HG02970 (cell line): ENCODE data around the gene MGAT1.
"Not testable (repeated sequence)": the region's sequence is repeated elsewhere in the genome, so short reads cannot be mapped to it uniquely, and the experiment has no call there.

ENCODE experiments used
- ATAC-seq: cut with Tn5 transposase; IDR thresholded peaks from one replicate; pipeline ENCODE4 v1.9.1; 2021; ENCODE audit warnings: mild to moderate bottlenecking, moderate library complexity, moderate number of reproducible peaks; ENCODE audit not compliant: unreplicated experiment, low FRiP score

MGAT1 gene

GRCh38 chr5:180786531-180787398, 15.8 kb downstream of the MGAT1 start:
- no peak for ATAC-seq

GRCh38 chr5:180785794-180786221, 16.8 kb downstream of the MGAT1 start:
- ATAC-seq = no peak

DNA sequence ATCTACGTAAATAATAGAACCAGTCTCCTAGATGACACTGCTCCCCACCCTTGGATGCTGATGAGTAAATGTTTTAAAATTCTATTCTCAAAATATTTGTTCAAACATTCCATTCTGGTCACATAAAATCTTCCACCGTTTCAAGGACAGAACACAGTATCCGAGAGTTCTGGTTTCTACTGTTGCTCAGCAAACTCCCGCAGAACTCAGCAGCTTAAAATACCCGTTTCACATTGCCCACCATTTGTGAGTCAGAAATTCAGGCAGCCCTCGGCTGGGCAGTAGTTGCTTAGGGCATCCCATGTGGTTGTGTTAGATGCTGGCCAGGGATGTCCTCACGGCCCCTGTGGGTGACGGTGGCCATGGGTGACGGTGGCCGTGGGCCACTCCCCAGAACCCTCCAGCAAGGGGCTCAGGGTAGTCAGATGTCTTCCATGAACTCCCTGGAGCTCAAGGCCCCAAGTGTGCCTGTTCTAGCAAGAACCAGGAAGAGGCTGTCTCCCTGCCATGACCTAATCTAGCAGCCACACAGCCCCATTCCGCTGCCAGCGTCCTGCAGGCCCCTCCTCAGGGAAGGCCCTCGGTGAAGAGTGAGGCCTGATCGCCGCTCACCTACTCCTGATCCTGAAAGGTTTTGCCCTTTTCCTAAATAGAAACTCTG, 17.4 kb downstream of the MGAT1 start:
- no peak for ATAC-seq

DNA sequence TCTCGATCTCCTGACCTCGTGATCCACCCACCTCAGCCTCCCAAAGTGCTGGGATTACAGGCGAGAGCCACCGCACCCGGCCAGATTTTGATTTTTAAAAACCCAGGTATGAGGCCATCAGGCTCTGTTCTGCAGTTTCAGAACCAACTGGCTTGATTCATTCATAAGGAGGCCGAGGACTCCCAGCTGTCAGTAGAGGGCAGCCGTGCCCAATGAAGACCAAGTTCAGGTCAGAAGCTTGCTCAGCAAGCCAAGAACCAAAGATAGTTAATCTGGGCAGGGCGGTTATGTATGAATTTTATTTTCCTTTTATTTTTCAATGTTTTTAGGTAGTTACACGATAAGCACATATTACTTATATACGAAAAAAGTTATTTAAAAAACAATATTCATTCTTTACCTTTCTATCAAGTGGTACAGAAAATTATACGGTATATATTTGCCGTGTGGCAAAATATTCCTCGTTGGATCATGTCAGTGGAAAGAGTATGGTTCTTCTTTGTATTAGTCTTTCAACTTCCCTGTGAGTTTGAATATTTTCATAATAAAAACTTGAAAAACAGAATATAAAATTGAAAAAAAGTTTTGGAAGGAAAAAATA, 18.0 kb downstream of the MGAT1 start:
- ATAC-seq = no peak

- ATAC-seq = no peak
These were observed 19.1 kb downstream of the MGAT1 start for GRCh38 chr5:180783340-180784052.

DNA sequence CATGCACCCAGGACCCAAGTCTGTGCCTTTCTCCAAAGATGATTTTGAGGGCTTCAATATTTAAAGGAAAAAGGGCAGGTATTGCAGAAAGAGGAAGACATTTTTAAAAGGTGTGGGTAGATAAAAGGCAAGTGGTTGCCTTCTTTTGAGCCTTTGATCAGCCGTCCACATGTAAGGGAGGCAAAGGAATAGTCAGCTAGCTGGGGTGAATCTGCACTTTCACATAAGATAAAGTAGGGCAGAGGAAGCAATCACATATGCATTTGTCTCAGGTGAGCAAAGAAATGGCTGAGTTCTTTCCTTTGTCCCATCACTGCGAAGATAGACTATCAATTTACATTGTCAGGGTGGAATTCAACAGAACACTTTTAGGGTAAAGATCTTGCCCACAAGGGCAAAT, 19.9 kb downstream of the MGAT1 start:
- ATAC-seq = no peak

DNA sequence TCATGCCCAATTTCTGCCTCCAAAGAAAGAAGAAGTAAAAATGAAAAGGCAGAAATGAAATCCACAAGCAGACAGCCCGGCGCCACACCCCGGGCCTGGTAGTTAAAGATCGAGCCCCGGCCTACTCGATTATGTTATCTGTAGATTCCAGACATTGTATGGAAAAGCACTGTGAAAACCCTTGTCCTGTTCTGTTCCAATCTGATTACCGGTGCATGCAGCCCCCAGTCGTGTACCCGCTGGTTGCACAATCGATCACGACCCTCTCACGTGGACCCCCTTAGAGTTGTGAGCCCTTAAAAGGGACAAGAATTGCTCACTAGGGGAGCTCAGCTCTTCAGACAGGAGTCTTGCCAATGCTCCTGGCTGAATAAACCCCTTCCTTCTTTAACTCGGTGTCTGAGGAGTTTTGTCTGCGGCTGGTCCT, 20.7 kb downstream of the MGAT1 start:
- ATAC-seq = not testable (repeated sequence)

- no peak for ATAC-seq
These were observed 22.5 kb downstream of the MGAT1 start for GRCh38 chr5:180779985-180780610.

DNA sequence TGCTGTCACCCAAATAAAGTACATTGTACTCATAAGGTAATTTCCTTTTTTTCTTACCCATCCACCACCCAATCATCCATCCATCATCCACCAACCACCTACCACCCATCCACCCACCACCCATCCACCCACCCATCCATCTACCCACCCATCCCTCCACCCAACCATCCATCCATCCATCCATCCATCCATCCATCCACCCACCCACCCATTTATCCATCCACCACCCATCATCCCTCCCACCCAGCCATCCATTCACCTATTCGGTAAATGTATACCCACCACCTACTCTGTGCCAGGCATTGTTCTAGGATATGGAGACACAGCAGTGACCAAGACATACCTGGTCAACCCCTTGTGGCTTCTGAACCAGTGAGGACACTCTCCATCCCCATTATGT, 25.1 kb downstream of the MGAT1 start:
- no peak for ATAC-seq

GRCh38 chr5:180776376-180776775, 26.2 kb downstream of the MGAT1 start:
- ATAC-seq = no peak

DNA sequence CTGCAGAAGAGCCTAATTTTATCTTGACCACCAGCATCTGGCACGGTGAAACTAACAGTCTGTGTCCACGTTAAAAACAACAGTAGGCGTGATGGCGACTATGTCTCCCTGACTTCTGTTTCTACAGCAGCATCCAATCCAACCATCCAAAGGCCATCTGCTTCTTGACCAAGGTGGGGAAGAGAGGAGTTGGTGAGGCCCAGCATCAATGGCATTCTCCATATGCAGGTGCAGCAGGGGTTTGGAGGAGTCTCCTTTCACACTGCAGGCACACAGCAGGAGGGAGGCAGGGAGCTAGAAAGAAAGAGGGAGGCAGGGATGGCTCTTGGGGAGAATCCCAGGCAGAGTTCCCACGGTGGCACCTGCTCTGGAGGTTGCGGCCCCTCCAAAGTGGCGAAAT, 27.0 kb downstream of the MGAT1 start:
- ATAC-seq = no peak

DNA sequence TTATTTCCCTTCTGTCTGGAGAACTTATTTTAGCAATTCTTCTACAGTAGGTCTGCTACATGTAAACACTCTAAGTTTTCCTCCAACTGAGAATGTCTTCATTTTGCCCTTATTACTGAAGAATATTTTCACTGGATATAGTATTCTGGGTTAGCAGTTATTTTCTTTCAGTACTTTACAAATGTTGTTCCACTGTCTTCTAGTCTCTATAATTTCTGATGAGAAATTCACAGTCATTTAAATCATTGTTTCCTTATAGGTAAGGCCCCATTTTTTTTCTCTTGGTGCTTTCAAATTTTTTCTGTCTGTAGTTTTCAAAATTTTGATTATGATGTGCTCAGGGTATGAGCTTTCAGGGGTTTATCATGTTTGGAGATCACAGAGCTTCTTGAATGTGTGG, 30.8 kb downstream of the MGAT1 start:
- no peak for ATAC-seq

DNA sequence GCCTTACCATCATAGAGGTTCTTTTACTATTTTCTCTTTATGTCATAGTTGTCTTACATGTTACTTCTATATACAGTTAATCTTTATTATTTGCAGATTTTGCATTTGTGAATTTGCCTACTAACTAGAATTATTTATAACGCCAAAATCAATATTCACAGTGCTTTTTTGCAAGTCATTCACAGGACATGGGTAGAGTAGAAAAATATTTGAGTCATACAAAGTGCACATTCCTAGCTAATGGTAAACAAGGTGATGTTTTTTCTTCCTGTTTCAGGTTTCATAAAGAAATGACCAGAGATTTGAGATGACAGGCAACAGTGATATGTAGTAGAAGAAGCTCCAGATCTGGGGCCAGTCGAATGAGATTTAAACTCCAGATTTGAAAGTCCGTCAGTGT, 32.8 kb downstream of the MGAT1 start:
- ATAC-seq = no peak

GRCh38 chr5:180755601-180756000, 47.0 kb downstream of the MGAT1 start:
- ATAC-seq = no peak

DNA sequence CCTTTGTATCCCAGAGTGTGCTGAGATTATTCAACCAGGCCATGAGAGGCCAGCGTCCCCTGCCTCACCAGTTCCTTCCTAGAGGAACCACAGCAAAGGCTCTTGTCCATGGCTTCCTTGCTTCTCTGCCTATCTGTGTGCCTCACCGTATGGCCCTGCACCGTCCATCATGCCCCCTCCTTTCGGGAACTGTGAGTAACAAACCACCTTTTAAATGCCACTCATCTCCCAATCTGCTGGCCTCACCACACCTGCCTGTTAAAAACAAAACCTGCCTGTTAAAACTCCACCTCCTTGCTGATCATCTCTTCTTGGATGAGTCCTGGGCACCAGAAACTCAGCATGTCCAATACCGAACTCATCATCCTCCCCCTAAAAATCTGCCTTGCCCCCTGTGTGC, 58.4 kb downstream of the MGAT1 start:
- no peak for ATAC-seq

DNA sequence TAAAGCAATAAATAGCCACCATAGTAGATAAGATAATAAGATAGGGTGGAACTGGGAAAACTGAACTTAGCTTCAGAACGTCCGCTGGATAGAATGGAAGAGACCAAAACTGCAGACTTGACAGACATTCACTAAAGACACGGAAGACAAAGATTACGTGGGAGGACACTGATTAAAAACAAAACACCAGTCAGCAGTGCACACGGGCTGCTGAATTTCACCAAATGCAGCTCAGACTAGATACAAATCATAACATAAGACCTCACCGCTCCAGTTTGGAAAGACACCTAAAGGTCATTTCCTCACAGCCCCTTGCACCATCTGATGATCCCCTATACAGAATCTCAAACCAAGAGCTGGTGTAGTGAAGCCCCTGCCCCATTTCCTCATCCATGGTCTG, 59.9 kb downstream of the MGAT1 start:
- no peak for ATAC-seq

DNA sequence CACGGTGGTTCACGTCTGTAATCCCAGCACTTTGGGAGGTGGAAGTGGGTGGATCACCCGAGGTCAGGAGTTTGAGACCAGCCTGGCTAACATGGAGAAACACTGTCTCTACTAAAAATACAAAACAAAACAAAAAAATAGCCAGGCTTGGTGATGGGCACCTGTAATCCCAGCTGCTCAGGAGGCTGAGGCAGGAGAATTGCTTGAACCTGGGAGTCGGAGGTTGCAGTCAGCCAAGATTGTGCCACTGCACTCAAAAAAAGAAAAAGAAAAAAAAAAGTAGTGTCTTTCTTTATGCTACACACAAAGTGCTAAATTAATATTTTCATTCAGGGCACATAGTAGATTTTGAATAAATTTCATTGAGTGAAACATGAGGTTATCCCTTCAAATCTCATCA, 61.7 kb downstream of the MGAT1 start:
- not testable (repeated sequence) for ATAC-seq

DNA sequence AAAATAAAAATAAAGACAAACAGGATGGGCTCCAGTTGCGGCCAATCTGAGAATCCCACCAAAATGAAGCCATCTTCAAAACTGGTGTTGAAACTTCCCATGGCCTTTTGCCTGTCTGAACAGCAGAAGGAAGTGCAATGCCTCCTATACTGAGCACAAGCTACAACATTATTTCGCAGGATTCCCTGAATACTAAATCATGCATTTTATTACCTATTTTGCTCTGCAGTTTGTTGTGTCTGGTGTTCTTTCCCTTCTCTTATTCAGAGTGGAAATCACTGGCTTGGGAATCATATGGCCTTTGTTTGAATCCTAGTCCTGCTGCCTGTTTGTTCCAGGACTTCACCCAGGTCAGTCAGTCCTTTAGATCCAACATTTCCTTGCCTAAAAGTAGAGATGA, 62.6 kb downstream of the MGAT1 start, which contains the start of gene OR2Y1:
OR2Y1 (minus strand) TSS at position 101 of the 400 bp plus-strand sequence; CDS start at position 101, 0 bp downstream.
- no peak for ATAC-seq

DNA sequence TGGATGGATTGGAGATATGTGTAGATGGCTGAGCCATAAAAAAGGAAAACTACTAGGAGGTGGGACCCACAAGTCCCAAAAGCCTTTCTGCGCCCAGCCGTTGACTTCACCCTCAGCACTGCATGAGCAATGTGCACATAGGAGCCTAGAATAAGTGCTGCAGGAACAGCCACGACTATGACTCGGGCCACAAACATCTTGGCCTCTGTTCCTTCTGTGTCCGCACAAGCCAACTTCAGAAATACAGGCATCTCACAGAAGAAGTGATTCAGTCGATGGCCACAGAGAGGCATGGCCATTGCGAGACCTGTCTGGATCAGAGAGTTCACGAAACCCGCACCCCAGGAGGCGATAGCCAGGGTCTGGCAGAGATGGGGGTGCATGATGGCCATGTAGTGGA, 63.3 kb downstream of the MGAT1 start:
- ATAC-seq = no peak

DNA sequence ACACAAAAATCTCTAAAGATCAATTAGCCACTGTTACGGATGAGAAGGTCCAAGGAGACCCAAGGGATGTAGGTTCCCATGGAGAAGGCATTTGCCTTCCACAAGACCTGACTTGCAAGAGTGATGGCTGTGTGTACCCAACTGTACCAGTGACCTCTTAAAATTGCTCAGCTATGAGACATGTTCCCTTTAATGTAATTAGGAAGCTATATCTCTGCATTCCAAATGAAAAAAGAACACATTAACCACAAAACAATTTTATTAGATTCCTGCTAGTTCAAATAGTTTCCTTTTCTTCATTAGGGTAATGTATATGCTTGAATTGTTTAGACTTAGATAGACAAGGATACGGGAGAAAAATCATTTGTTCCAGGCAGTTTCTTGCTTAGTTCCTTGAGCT, 66.1 kb downstream of the MGAT1 start:
- ATAC-seq = no peak
